HCT116 (cell line): ENCODE data around the gene RGS6. TPM values are rescaled to one million over a fixed set of nuclear protein-coding genes. Genes with fewer than 3 reads are reported as not detected.

Experiments used
- ATAC-seq: fragments of 200-7000 bp; cut with Tn5 transposase; 2 replicates; pipeline ENCODE4 v1.9.1; 2020; ENCODE audit warnings: mild to moderate bottlenecking, moderate library complexity
- BruUV-seq: library from RNA; stranded (reverse); fragments of 400-500 nt; replicated peaks from 2 replicates; lab custom pipeline; 2021; lab: Mats Ljungman, UMichigan
- CTCF ChIA-PET: fragments of 300-600 bp; sonication (Branson Sonifier 250); formaldehyde crosslinking; loops from one replicate; lab custom pipeline; 2021; ENCODE audit warnings: antibody characterized with exemption; lab: Charles Lee
- POLR2A ChIA-PET: fragments of 300-600, 350-600 bp; sonication (Branson Sonifier 250); formaldehyde crosslinking; loops from one replicate; lab custom pipeline; 2021; ENCODE audit warnings: antibody characterized with exemption; lab: Charles Lee
- RAD21 ChIA-PET, 2 experiments: fragments of 300-600 bp; sonication (Branson Sonifier 250); formaldehyde crosslinking; loops; one replicate each; lab custom pipeline; 2023; ENCODE audit warnings: low total read pairs in 2 of 2; ENCODE audit not compliant: uncharacterized antibody in 2 of 2, unreplicated experiment in 2 of 2, low non-redundant PET in 1 of 2; lab: Charles Lee
- DNase-seq: peaks from one replicate; pipeline ENCODE4 v3.0.0-alpha.2; 2010; ENCODE audit warnings: low read depth, low spot score
- H2AFZ ChIP-seq: fragments of 200-600 bp; shearing (Covaris generic), sonication (generic); 2 replicates; pipeline ENCODE4 v1.6.1; 2017; ENCODE audit warnings: low read depth, mixed run types, mixed read lengths, antibody characterized with exemption, low read length; ENCODE audit not compliant: poor library complexity, severe bottlenecking
- H3K27ac ChIP-seq: 2 replicates; pipeline ENCODE4 v1.5.1; 2012; ENCODE audit warnings: low read depth, low read length
- H3K27me3 ChIP-seq: fragments of 200-600 bp; sonication (generic); 2 replicates; pipeline ENCODE4 v1.6.1; 2016; ENCODE audit warnings: mixed run types, low read length, mixed read lengths; ENCODE audit not compliant: insufficient read depth
- H3K36me3 ChIP-seq, 2 experiments: fragments of 200-500 bp in 1 of 2; fragments of 200-600 bp in 1 of 2; sonication (Bioruptor generic) in 1 of 2; sonication (generic) in 1 of 2; 2 replicates each; pipeline versions ENCODE4 v1.5.1 to v1.6.1; 2014 to 2016; ENCODE audit warnings: low read length in 2 of 2, inconsistent platforms in 1 of 2, mixed read lengths in 1 of 2, mixed run types in 1 of 2; ENCODE audit not compliant: insufficient read depth in 2 of 2, control insufficient read depth in 1 of 2
- H3K4me1 ChIP-seq, 2 experiments: fragments of 200-600 bp in 1 of 2; sonication (generic) in 1 of 2; 2 replicates each; pipeline versions ENCODE4 v1.5.1 to v1.6.1; 2012 to 2017; ENCODE audit warnings: low read length in 2 of 2, inconsistent platforms in 1 of 2, mild to moderate bottlenecking in 1 of 2, mixed read lengths in 1 of 2, mixed run types in 1 of 2, moderate library complexity in 1 of 2; ENCODE audit not compliant: insufficient read depth in 2 of 2, control insufficient read depth in 1 of 2
- H3K4me2 ChIP-seq: fragments of 200-600 bp; sonication (generic); 2 replicates; pipeline ENCODE4 v1.6.1; 2017; ENCODE audit warnings: mixed run types, low read length, mixed read lengths
- H3K4me3 ChIP-seq, 2 experiments: fragments of 200-600 bp in 1 of 2; sonication (generic) in 1 of 2; replicated peaks in 1 of 2; 2 replicates each; pipeline ENCODE4 v1.5.1; 2011 to 2016; ENCODE audit warnings: low read length in 2 of 2, control low read depth in 1 of 2, low read depth in 1 of 2, mild to moderate bottlenecking in 1 of 2, mixed read lengths in 1 of 2, mixed run types in 1 of 2
- H3K79me2 ChIP-seq: fragments of 200-600 bp; sonication (generic); 2 replicates; pipeline ENCODE4 v1.6.1; 2017; ENCODE audit warnings: mild to moderate bottlenecking, mixed run types, low read length, moderate library complexity, mixed read lengths; ENCODE audit not compliant: insufficient read depth
- H3K9ac ChIP-seq: fragments of 200-600 bp; sonication (generic); 2 replicates; pipeline ENCODE4 v1.6.1; 2016; ENCODE audit warnings: low read length, mixed read lengths
- H3K9me2 ChIP-seq: fragments of 200-600 bp; sonication (generic), shearing (Covaris generic); 2 replicates; pipeline ENCODE4 v1.6.1; 2017; ENCODE audit warnings: mixed run types, mild to moderate bottlenecking, moderate library complexity; ENCODE audit not compliant: insufficient read depth
- H3K9me3 ChIP-seq, 2 experiments: fragments of 200-500 bp in 1 of 2; fragments of 200-600 bp in 1 of 2; sonication (Bioruptor generic) in 1 of 2; sonication (generic) in 1 of 2; 2 replicates each; pipeline ENCODE4 v1.6.1; 2014 to 2017; ENCODE audit warnings: low read length in 2 of 2, mixed read lengths in 2 of 2, inconsistent platforms in 1 of 2, low read depth in 1 of 2, mild to moderate bottlenecking in 1 of 2, mixed run types in 1 of 2, moderate library complexity in 1 of 2; ENCODE audit not compliant: control insufficient read depth in 1 of 2, insufficient read depth in 1 of 2
- H4K20me1 ChIP-seq: fragments of 200-600 bp; sonication (generic), shearing (Covaris generic); 2 replicates; pipeline ENCODE4 v1.6.1; 2017; ENCODE audit warnings: mixed run types, mild to moderate bottlenecking, moderate library complexity; ENCODE audit not compliant: insufficient read depth
- CBX3 ChIP-seq: IDR thresholded peaks from 2 replicates; pipeline ENCODE4 v1.6.1; 2012; ENCODE audit warnings: low read depth
- EGR1 ChIP-seq: IDR thresholded peaks from 2 replicates; pipeline ENCODE4 v1.6.1; 2012; ENCODE audit warnings: low read depth
- ELF1 ChIP-seq: IDR thresholded peaks from 2 replicates; pipeline ENCODE4 v1.6.1; 2012; ENCODE audit warnings: low read depth, borderline replicate concordance
- EZH2phosphoT487 ChIP-seq: fragments of 200-600 bp; IDR thresholded peaks from 2 replicates; pipeline ENCODE4 v1.6.1; 2018; ENCODE audit warnings: antibody characterized with exemption, borderline replicate concordance
- POLR2A ChIP-seq: IDR thresholded peaks from 2 replicates; pipeline ENCODE4 v1.7.0; 2011; ENCODE audit warnings: borderline replicate concordance; ENCODE audit not compliant: insufficient read depth, insufficient read length; ENCODE audit errors: extremely low read depth
- POLR2AphosphoS5 ChIP-seq: IDR thresholded peaks from 2 replicates; pipeline ENCODE4 v1.6.1; 2011; ENCODE audit warnings: mild to moderate bottlenecking, low read depth, low read length, moderate library complexity
- RAD21 ChIP-seq: IDR thresholded peaks from 2 replicates; pipeline ENCODE4 v1.6.1; 2012; ENCODE audit warnings: low read depth, mild to moderate bottlenecking
- SIN3A ChIP-seq: IDR thresholded peaks from 2 replicates; pipeline ENCODE4 v1.6.1; 2012; ENCODE audit warnings: low read depth
- SRF ChIP-seq: IDR thresholded peaks from 2 replicates; pipeline ENCODE4 v1.6.1; 2012; ENCODE audit warnings: low read depth
- TCF7L2 ChIP-seq: IDR thresholded peaks from 2 replicates; pipeline ENCODE4 v1.7.0; 2011; ENCODE audit warnings: borderline replicate concordance, inconsistent platforms; ENCODE audit not compliant: insufficient read depth, insufficient read length; ENCODE audit errors: extremely low read depth
- intact Hi-C: fragments of 100-400 bp; cut with micrococcal nuclease; formaldehyde crosslinking; loops from 2 replicates; pipeline ENCODE4 v1.10.0; 2022
- total RNA-seq: library from RNA; stranded (reverse); gene quantifications from one replicate; pipeline ENCODE4 v1.2.1, GENCODE V29; 2021; ENCODE audit not compliant: unreplicated experiment
- TF ChIP-seq, protein P1 (sequence below): IDR thresholded peaks from 2 replicates; pipeline ENCODE4 v1.6.1; 2012
- TF ChIP-seq, protein P2 (sequence below): IDR thresholded peaks from 2 replicates; pipeline ENCODE4 v1.6.1; 2012; ENCODE audit warnings: low read depth

RGS6 gene
- total RNA-seq, 1 experiment from 2014 or later, result 4.7 TPM

GRCh38 chr14:72560331-72560730 lies 628.1 kb downstream of the RGS6 start:
- CTCF ChIA-PET, result no interaction called here
- H3K9ac ChIP-seq, result no peak overlapping the region
- intact Hi-C loops, result no loop called here
- no peak overlapping the region for H3K27ac ChIP-seq
- no peak for TF ChIP-seq EZH2phosphoT487
- TF ChIP-seq SRF, result no peak
- TF ChIP-seq, protein P1, sequence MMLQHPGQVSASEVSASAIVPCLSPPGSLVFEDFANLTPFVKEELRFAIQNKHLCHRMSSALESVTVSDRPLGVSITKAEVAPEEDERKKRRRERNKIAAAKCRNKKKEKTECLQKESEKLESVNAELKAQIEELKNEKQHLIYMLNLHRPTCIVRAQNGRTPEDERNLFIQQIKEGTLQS, result no peak
- no peak for TF ChIP-seq RAD21
- no peak for TF ChIP-seq EGR1
- TF ChIP-seq ELF1, result no peak
- TF ChIP-seq, protein P2, sequence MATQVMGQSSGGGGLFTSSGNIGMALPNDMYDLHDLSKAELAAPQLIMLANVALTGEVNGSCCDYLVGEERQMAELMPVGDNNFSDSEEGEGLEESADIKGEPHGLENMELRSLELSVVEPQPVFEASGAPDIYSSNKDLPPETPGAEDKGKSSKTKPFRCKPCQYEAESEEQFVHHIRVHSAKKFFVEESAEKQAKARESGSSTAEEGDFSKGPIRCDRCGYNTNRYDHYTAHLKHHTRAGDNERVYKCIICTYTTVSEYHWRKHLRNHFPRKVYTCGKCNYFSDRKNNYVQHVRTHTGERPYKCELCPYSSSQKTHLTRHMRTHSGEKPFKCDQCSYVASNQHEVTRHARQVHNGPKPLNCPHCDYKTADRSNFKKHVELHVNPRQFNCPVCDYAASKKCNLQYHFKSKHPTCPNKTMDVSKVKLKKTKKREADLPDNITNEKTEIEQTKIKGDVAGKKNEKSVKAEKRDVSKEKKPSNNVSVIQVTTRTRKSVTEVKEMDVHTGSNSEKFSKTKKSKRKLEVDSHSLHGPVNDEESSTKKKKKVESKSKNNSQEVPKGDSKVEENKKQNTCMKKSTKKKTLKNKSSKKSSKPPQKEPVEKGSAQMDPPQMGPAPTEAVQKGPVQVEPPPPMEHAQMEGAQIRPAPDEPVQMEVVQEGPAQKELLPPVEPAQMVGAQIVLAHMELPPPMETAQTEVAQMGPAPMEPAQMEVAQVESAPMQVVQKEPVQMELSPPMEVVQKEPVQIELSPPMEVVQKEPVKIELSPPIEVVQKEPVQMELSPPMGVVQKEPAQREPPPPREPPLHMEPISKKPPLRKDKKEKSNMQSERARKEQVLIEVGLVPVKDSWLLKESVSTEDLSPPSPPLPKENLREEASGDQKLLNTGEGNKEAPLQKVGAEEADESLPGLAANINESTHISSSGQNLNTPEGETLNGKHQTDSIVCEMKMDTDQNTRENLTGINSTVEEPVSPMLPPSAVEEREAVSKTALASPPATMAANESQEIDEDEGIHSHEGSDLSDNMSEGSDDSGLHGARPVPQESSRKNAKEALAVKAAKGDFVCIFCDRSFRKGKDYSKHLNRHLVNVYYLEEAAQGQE, result no peak
- no peak for TF ChIP-seq TCF7L2
- TF ChIP-seq POLR2AphosphoS5, result no peak
- no peak for TF ChIP-seq CBX3
- no peak for TF ChIP-seq POLR2A
- TF ChIP-seq SIN3A, result no peak
- POLR2A ChIA-PET, result no interaction called here
- RAD21 ChIA-PET, result no interaction called here
- H3K4me2 ChIP-seq, result no peak overlapping the region
- no peak overlapping the region for H3K4me3 ChIP-seq
- H2AFZ ChIP-seq, result no peak overlapping the region
- ATAC-seq, result no peak
- no peaks in the 10 kb centered on the region for H3K79me2 ChIP-seq
- peaks cover 8% of the 10 kb centered on the region; the same call in 1 of the 2 replicates for H3K27me3 ChIP-seq
- DNase-seq, result no peak
- BruUV-seq, result no TSS peak
- no peaks in the 10 kb centered on the region for H3K36me3 ChIP-seq
- H3K4me1 ChIP-seq, result no peaks in the 10 kb centered on the region
- H3K9me2 ChIP-seq, result no peaks in the 10 kb centered on the region
- no peaks in the 10 kb centered on the region for H4K20me1 ChIP-seq
- H3K9me3 ChIP-seq, result no peaks in the 10 kb centered on the region
